ENCODE data around the gene ZNF521. TPM values are rescaled to one million over a fixed set of nuclear protein-coding genes. Genes with fewer than 3 reads are reported as not detected.
A peak's percentile ranks its signal among the peaks of the same experiment; 100 is the strongest.

Gene ZNF521
- total and polyA plus RNA-seq, 8 donors = 16.6 to 60.6 (median 47.3) TPM

- ATAC-seq = peak; percentile 27
- intact Hi-C loops (cut with DNase I) = no loop called here
Measured at GRCh38 chr18:25299426-25300300, 52.3 kb downstream of the ZNF521 start.

GRCh38 chr18:25298853-25299274 lies 53.1 kb downstream of the ZNF521 start:
- Histone ChIP-seq H3K27ac (peak overlapping the region; percentile 22 to 74), H3K9me3 (no peaks in the 10 kb centered on the region), H3K27me3 (no peaks in the 10 kb centered on the region), H3K36me3 (no peaks in the 10 kb centered on the region), H3K4me1 (peaks cover 0 to 22% of the 10 kb centered on the region in 2 donors), H3K4me3 (no peak overlapping the region)
- ATAC-seq (peak; percentile 71), DNase-seq (peak in 1 of 4 donors; percentile 25)
- TF ChIP-seq, protein P1, sequence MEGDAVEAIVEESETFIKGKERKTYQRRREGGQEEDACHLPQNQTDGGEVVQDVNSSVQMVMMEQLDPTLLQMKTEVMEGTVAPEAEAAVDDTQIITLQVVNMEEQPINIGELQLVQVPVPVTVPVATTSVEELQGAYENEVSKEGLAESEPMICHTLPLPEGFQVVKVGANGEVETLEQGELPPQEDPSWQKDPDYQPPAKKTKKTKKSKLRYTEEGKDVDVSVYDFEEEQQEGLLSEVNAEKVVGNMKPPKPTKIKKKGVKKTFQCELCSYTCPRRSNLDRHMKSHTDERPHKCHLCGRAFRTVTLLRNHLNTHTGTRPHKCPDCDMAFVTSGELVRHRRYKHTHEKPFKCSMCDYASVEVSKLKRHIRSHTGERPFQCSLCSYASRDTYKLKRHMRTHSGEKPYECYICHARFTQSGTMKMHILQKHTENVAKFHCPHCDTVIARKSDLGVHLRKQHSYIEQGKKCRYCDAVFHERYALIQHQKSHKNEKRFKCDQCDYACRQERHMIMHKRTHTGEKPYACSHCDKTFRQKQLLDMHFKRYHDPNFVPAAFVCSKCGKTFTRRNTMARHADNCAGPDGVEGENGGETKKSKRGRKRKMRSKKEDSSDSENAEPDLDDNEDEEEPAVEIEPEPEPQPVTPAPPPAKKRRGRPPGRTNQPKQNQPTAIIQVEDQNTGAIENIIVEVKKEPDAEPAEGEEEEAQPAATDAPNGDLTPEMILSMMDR (IDR thresholded peaks at IDR 0.05) = no peak
- intact Hi-C loops (cut with DNase I) = no loop called here

More at GRCh38 chr18:25299426-25300300, 52.3 kb downstream of the ZNF521 start:
- H3K9me3 ChIP-seq = no peaks in the 10 kb centered on the region
- TF ChIP-seq, protein P1 (IDR thresholded peaks at IDR 0.05) = no peak
- H3K36me3 ChIP-seq = no peaks in the 10 kb centered on the region
- peaks cover 0 to 22% of the 10 kb centered on the region in 2 donors for H3K4me1 ChIP-seq
- peak overlapping the region in 1 of 2 donors; percentile 74 for H3K27ac ChIP-seq
- DNase-seq = no peak
- no peaks in the 10 kb centered on the region for H3K27me3 ChIP-seq
- no peak overlapping the region for H3K4me3 ChIP-seq

DNA sequence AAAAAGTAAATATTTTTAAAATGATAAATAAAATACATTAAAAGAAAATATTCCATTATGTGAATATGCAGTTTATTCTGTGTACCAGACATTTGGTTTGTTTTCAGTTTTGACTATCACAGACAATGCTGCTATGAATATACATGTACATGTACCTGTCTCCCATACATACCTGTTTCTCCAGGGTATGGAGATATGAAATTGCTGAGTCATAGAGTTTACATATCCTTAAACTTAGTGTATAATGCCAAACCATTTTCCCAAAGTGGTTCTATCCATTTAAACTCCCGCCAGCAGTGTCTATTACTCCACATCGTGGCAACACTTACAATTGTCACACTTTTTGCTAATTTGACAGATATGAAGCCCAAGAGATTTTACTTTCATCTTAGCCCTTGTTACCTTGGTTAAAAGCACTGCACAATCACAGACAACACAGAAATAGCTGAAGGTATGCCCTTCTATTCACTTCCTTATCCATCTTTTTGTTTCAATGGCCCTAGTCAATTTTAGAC lies 56.3 kb downstream of the ZNF521 start:
- H3K4me3 ChIP-seq = no peak overlapping the region
- ATAC-seq (no peak), DNase-seq (no peak)
- no peaks in the 10 kb centered on the region for H3K36me3 ChIP-seq
- TF ChIP-seq, protein P1 (IDR thresholded peaks at IDR 0.05) = no peak
- intact Hi-C loops (cut with DNase I) = no loop called here
- H3K4me1 ChIP-seq = peaks cover 0 to 22% of the 10 kb centered on the region in 2 donors
- no peaks in the 10 kb centered on the region for H3K27me3 ChIP-seq
- H3K9me3 ChIP-seq = no peaks in the 10 kb centered on the region
- no peak overlapping the region for H3K27ac ChIP-seq

GRCh38 chr18:25291150-25291549 lies 60.8 kb downstream of the ZNF521 start:
- Histone ChIP-seq H3K27ac (no peak overlapping the region), H3K27me3 (no peaks in the 10 kb centered on the region), H3K4me3 (no peak overlapping the region), H3K36me3 (no peaks in the 10 kb centered on the region), H3K9me3 (no peaks in the 10 kb centered on the region), H3K4me1 (no peaks in the 10 kb centered on the region)
- DNase-seq = no peak
- ATAC-seq = no peak
- TF ChIP-seq, protein P1 (IDR thresholded peaks at IDR 0.05) = no peak
- intact Hi-C loops (cut with DNase I) = no loop called here

- intact Hi-C loops (cut with DNase I) = no loop called here
- H3K27ac ChIP-seq = peak overlapping the region; percentile 22 to 57
- ATAC-seq (peak; percentile 47), DNase-seq (no peak)
- H3K27me3 ChIP-seq = no peaks in the 10 kb centered on the region
- no peaks in the 10 kb centered on the region for H3K9me3 ChIP-seq
- TF ChIP-seq, protein P1 (IDR thresholded peaks at IDR 0.05) = no peak
- H3K36me3 ChIP-seq = no peaks in the 10 kb centered on the region
- H3K4me1 ChIP-seq = peaks cover 0 to 11% of the 10 kb centered on the region in 2 donors
- H3K4me3 ChIP-seq = no peak overlapping the region
Measured at GRCh38 chr18:25289001-25289631, 62.9 kb downstream of the ZNF521 start.

Data from left lung (tissue), 10 donors.